ENCODE data around the gene GPR137. TPM values are rescaled to one million over a fixed set of nuclear protein-coding genes. Genes with fewer than 3 reads are reported as not detected.
A peak's percentile ranks its signal among the peaks of the same experiment; 100 is the strongest.

Gene GPR137
- total and polyA plus RNA-seq, 9 of the 15 experiments (the other 6 are each of a cell fraction or from before 2014, with no cell fraction given): 0.32 to 26.7 (median 10.7) TPM

DNA sequence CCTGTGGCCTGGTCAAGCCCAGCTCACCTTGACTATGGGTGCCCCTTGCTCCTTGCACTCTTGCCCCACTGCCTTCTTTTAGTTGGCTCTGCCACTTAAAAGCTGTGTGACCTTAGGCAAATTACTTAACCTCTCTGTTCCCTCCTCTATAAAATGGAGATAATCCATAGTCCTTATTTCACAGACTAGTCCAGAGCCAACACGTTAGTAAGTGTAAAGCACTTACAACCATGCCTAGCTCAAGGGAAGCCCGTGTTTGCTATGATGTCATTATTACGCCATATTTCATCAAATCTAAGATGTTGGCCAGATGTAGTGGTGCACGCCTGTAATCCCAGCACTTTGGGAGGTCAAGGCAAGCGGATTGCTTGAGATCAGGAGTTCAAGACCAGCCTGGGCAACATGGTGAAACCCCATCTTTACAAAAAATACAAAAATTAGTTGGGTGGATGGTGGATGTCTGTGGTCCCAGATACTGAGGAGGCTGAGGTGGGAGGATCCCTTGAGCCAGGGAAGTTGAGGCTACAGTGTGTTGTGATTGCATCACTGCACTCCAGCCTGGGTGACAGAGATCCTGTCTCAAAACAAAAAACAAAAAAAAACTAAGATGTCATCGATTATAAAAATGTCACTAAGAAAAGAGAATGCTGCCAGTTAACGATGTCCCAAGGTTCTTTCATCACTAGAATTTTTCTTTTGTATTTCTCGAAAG is 52.0 kb downstream of the GPR137 start (continued):
- TF ChIP-seq CEBPG (CRISPR knock-in tag; IDR thresholded peaks at IDR 0.05) (peak; percentile 75), CEBPG (tag; conservative IDR thresholded peaks at IDR 0.05 in 1 of 2, IDR thresholded peaks at IDR 0.05 in 1 of 2) (peak in 1 of 2 experiments; percentile 76), BCOR (IDR thresholded peaks at IDR 0.05) (peak; percentile 99), YBX1 (IDR thresholded peaks at IDR 0.05) (no peak), ADNP (tag; IDR thresholded peaks at IDR 0.05) (peak; percentile 92), DPF2 (IDR thresholded peaks at IDR 0.05) (peak; percentile 39; the same call in 1 of the 2 replicates), RBM25 (IDR thresholded peaks at IDR 0.05; ENCODE audit: low read depth, low read length, severe bottlenecking) (peak; percentile 97), CBX3 (IDR thresholded peaks at IDR 0.05; ENCODE audit: borderline replicate concordance in 1 of 2, low read length in 2 of 2) (peak in 1 of 2 experiments; percentile 54; a peak in 2 of 3 replicates), ZNF57 (CRISPR knock-in tag; IDR thresholded peaks at IDR 0.05) (no peak), MTA1 (IDR thresholded peaks at IDR 0.05; ENCODE audit: borderline replicate concordance) (0 out of 2 replicates have a peak, but pooled peaks have one; percentile 31), NR1H2 (CRISPR knock-in tag; IDR thresholded peaks at IDR 0.05) (no peak), TRIM24 (IDR thresholded peaks at IDR 0.05) (peak in 1 of 2 experiments; percentile 60; a peak in 3 of 4 replicates), PHF20 (IDR thresholded peaks at IDR 0.05; ENCODE audit: partially characterized antibody) (peak; percentile 65), RFX5 (IDR thresholded peaks at IDR 0.05; ENCODE audit: low read depth, low read length) (no peak), NR2C2 (CRISPR knock-in tag; IDR thresholded peaks at IDR 0.05) (0 out of 2 replicates have a peak, but pooled peaks have one; percentile 32), NR2C2 (tag; IDR thresholded peaks at IDR 0.05) (no peak), ARNT (IDR thresholded peaks at IDR 0.05) (0 out of 4 replicates have a peak, but pooled peaks of 1 of the 2 experiments have one; percentile 27), LEF1 (IDR thresholded peaks at IDR 0.05) (peak; percentile 27; the same call in 1 of the 2 replicates), DACH1 (IDR thresholded peaks at IDR 0.05; ENCODE audit: partially characterized antibody) (peak; percentile 42), PTBP1 (IDR thresholded peaks at IDR 0.05; ENCODE audit: low read depth, low read length) (0 out of 2 replicates have a peak, but pooled peaks have one; percentile 65), ZFP36 (IDR thresholded peaks at IDR 0.05; ENCODE audit: low read depth, low read length, partially characterized antibody) (peak; percentile 93), KDM1A (IDR thresholded peaks at IDR 0.05) (peak; percentile 90 to 94), TOE1 (IDR thresholded peaks at IDR 0.05; ENCODE audit: borderline replicate concordance) (no peak), TOE1 (CRISPR knock-in tag; IDR thresholded peaks at IDR 0.05; ENCODE audit: borderline replicate concordance, low read depth) (0 out of 2 replicates have a peak, but pooled peaks have one; percentile 50), SREBF1 (IDR thresholded peaks at IDR 0.05; ENCODE audit: borderline replicate concordance, low read depth, low read length) (no peak), HDAC1 (IDR thresholded peaks at IDR 0.05) (0 out of 4 replicates have a peak, but pooled peaks of 1 of the 2 experiments have one; percentile 40)
- TF ChIP-seq, protein P1, sequence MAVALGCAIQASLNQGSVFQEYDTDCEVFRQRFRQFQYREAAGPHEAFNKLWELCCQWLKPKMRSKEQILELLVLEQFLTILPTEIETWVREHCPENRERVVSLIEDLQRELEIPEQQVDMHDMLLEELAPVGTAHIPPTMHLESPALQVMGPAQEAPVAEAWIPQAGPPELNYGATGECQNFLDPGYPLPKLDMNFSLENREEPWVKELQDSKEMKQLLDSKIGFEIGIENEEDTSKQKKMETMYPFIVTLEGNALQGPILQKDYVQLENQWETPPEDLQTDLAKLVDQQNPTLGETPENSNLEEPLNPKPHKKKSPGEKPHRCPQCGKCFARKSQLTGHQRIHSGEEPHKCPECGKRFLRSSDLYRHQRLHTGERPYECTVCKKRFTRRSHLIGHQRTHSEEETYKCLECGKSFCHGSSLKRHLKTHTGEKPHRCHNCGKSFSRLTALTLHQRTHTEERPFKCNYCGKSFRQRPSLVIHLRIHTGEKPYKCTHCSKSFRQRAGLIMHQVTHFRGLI (CRISPR knock-in tag; IDR thresholded peaks at IDR 0.05): no peak
- TF ChIP-seq, protein P2, sequence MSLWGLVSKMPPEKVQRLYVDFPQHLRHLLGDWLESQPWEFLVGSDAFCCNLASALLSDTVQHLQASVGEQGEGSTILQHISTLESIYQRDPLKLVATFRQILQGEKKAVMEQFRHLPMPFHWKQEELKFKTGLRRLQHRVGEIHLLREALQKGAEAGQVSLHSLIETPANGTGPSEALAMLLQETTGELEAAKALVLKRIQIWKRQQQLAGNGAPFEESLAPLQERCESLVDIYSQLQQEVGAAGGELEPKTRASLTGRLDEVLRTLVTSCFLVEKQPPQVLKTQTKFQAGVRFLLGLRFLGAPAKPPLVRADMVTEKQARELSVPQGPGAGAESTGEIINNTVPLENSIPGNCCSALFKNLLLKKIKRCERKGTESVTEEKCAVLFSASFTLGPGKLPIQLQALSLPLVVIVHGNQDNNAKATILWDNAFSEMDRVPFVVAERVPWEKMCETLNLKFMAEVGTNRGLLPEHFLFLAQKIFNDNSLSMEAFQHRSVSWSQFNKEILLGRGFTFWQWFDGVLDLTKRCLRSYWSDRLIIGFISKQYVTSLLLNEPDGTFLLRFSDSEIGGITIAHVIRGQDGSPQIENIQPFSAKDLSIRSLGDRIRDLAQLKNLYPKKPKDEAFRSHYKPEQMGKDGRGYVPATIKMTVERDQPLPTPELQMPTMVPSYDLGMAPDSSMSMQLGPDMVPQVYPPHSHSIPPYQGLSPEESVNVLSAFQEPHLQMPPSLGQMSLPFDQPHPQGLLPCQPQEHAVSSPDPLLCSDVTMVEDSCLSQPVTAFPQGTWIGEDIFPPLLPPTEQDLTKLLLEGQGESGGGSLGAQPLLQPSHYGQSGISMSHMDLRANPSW (CRISPR knock-in tag; IDR thresholded peaks at IDR 0.05): no peak
